Astrocyte (in vitro differentiated cells and primary cell): ENCODE results near the gene PLCB4.

Source experiments
- CTCF ChIP-seq: IDR thresholded peaks from 2 replicates; pipeline ENCODE4 v1.5.1; 2011; ENCODE audit warnings: low read depth, mild to moderate bottlenecking, inconsistent platforms, low read length, moderate library complexity; ENCODE audit not compliant: insufficient read depth
- EZH2 ChIP-seq: IDR thresholded peaks from 2 replicates; pipeline ENCODE4 v1.6.1; 2012; ENCODE audit warnings: mild to moderate bottlenecking, low read length, inconsistent platforms; ENCODE audit not compliant: insufficient read depth

- TF ChIP-seq CTCF = no peak
- TF ChIP-seq EZH2 = no peak
Observed at GRCh38 chr20:9344083-9344920, 275.4 kb downstream of the PLCB4 start.
